Medulla oblongata (tissue), 1 donor: ENCODE measurements around the gene MYOD1.

Experiments
- DNase-seq: peaks from one replicate; pipeline ENCODE4 v3.0.0-alpha.2; 2015; ENCODE audit errors: extremely low spot score

Gene MYOD1

GRCh38 chr11:17702876-17703275 lies 16.5 kb upstream of the MYOD1 start:
- no peak for DNase-seq

- no peak for DNase-seq
These were observed 15.4 kb upstream of the MYOD1 start for GRCh38 chr11:17703951-17704350.

- no peak for DNase-seq
These were observed 11.5 kb upstream of the MYOD1 start for GRCh38 chr11:17707830-17708229.

GRCh38 chr11:17711836-17712235 lies 7.5 kb upstream of the MYOD1 start:
- no peak for DNase-seq

- DNase-seq = no peak
These were observed 5.5 kb upstream of the MYOD1 start for GRCh38 chr11:17713851-17714250.

- DNase-seq = no peak
These were observed 5.0 kb upstream of the MYOD1 start for GRCh38 chr11:17714356-17714854.

- no peak for DNase-seq
These were observed 4.5 kb upstream of the MYOD1 start for GRCh38 chr11:17714870-17715269.

- DNase-seq = no peak
These were observed 2.6 kb upstream of the MYOD1 start for GRCh38 chr11:17716807-17717206.

- DNase-seq = no peak
These were observed 1.4 kb upstream of the MYOD1 start for GRCh38 chr11:17718015-17718414.

- DNase-seq = no peak
These were observed 835 bp upstream of the MYOD1 start for GRCh38 chr11:17718510-17718962.

- no peak for DNase-seq
These were observed 796 bp downstream of the MYOD1 start for GRCh38 chr11:17719938-17720795.

- DNase-seq = no peak
These were observed 1.4 kb downstream of the MYOD1 start for GRCh38 chr11:17720796-17721171.

GRCh38 chr11:17721242-17721999 lies 2.0 kb downstream of the MYOD1 start:
- no peak for DNase-seq

- DNase-seq = no peak
These were observed 2.8 kb downstream of the MYOD1 start for GRCh38 chr11:17722000-17722643.

- no peak for DNase-seq
These were observed 4.9 kb downstream of the MYOD1 start for GRCh38 chr11:17724020-17724908.

GRCh38 chr11:17725174-17725573 lies 5.8 kb downstream of the MYOD1 start:
- DNase-seq = no peak

GRCh38 chr11:17730137-17730536 lies 10.8 kb downstream of the MYOD1 start:
- no peak for DNase-seq

- DNase-seq = peak; percentile 91
These were observed 11.5 kb downstream of the MYOD1 start for GRCh38 chr11:17730608-17731462.

- no peak for DNase-seq
These were observed 13.9 kb downstream of the MYOD1 start for GRCh38 chr11:17733261-17733660.

- peak; percentile 14 for DNase-seq
These were observed 15.1 kb downstream of the MYOD1 start, which contains the start of gene KCNC1 for GRCh38 chr11:17734418-17734911. Gene KCNC1 (plus strand): TSS chr11:17734781. CDS start chr11:17736003, 1,222 bp downstream.
